NCI-H2081 treated with DMSO at 0.1 percent for 48 hours (cell line): Measurements from ENCODE around the gene MPHOSPH8.
A peak's percentile ranks its signal among the peaks of the same experiment; 100 is the strongest.

Experiments used
- DNase-seq: peaks from one replicate; lab custom pipeline; 2025; lab: John Stamatoyannopoulos, UW

Gene MPHOSPH8

GRCh38 chr13:19633479-19634255 is at the start of gene MPHOSPH8:
MPHOSPH8 (plus strand) TSS chr13:19633659; CDS start chr13:19633749, 90 bp downstream.
- peak; percentile 30 for DNase-seq

GRCh38 chr13:19586904-19587634 is 46.4 kb upstream of the MPHOSPH8 start:
- DNase-seq, result no peak

- no peak for DNase-seq
Observed at GRCh38 chr13:19587635-19588300, 45.7 kb upstream of the MPHOSPH8 start.

- DNase-seq, result no peak
Observed at GRCh38 chr13:19589312-19589711, 44.1 kb upstream of the MPHOSPH8 start.

GRCh38 chr13:19590423-19590822 is 43.0 kb upstream of the MPHOSPH8 start:
- no peak for DNase-seq

GRCh38 chr13:19591864-19592263 is 41.6 kb upstream of the MPHOSPH8 start:
- DNase-seq, result no peak

GRCh38 chr13:19592657-19593180 is 40.7 kb upstream of the MPHOSPH8 start:
- DNase-seq, result no peak

GRCh38 chr13:19596086-19596485 is 37.4 kb upstream of the MPHOSPH8 start:
- DNase-seq, result no peak

DNA sequence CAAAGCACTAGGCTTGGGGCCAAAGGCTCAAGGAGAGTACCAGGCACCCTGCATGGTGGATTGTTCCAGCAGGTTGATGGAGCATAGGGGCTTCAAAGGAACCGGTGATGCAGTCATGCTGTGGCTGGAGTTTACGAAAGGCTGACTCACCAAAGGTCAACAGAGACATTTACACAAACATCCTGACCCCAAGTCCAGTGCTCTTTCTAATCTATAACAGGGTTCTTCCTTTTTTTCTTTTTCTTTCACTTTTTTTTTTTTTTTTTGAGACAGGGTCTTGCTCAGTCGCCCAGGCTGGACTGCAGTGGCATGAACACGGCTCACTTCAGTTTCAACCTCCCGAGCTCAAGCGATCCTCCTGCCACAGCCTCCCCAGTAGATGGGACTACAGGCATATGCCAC is 36.5 kb upstream of the MPHOSPH8 start:
- no peak for DNase-seq

DNA sequence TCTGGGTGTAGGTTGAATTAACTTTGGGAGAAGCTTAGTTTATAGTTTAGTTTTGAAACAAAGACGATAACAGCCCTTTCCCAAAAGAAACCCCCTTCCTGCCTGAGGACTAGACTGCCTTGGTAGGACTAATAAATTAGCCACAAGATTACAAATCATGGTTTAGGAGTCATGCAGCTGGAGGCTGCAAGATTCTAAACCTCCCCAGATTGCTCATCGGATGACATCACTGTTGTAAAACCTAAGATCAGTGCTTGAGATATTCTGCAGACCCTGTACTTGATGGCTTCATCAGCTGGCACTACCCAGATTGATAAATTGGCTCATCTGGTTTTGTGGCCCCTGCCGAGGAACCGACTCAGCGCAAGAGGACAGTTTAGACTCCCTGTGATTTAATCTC is 35.9 kb upstream of the MPHOSPH8 start:
- DNase-seq, result no peak

- DNase-seq, result no peak
Observed at GRCh38 chr13:19601749-19602725, 31.4 kb upstream of the MPHOSPH8 start.

DNA sequence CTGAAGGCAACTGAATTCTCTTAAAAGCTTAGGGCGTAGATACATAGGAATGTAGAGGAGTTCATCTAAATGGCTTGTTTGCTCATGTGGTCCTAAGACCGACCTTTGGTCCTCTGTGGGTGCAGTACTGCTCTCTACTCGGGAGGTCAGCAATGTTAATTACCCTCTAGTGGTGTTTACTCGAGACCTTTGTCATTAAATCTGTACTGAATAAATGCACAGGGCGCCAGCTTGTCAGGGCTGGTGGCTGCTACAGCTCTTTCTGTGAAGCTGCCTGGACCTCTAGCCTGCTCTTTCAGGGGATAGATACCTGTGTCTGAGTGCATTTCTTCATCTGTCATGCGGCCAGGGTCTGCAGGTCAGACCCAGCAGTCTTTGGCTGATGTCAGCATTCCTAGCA is 29.2 kb upstream of the MPHOSPH8 start:
- no peak for DNase-seq

GRCh38 chr13:19605161-19605955 is 28.1 kb upstream of the MPHOSPH8 start:
- DNase-seq, result no peak

DNA sequence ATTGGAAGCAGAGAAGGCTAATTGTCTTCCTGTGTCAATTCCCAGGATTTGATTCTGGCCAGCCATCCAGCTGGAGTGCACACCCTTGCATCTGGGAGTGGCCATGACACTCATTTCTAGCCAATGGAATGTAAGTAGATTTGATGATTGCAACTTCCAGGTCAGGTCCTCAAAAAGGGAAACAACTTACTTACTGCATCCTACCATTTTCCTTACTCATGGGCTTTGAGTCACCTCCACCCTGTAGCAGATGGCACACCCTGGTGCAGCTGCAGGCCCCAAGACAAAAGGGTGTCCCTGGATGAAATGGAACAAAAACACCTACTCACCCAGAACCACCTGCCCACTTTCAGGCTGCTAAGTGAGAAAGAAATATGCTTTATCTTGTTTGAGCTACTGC is 27.3 kb upstream of the MPHOSPH8 start:
- no peak for DNase-seq

- DNase-seq, result no peak
Observed at GRCh38 chr13:19606737-19607136, 26.7 kb upstream of the MPHOSPH8 start.

DNA sequence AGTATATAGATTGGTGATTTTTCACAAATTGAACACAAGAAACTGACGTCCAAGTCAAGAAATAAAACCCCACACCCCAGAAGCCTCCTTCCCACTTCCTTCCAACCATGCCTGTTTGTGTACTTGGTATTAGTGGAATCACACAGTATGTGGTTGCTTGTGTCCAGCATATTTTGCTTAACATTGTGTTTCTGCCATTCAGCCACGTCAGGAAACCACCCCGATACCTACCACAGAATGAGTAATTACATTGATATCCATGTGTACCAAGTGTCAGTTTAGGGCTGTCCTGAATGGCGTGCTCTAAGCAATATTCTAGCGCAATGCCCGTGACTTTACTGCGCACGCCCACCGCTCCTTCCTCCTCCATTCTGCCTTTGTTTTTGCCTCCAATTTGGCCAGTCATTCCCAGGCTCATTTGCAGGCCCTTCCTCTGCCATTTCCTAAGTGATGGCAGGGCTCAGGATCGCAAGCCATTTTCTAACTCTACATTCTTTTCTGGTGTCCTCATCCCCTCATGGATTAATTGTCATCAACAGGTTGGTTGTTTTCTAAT is 25.9 kb upstream of the MPHOSPH8 start:
- DNase-seq, result no peak

GRCh38 chr13:19618977-19619376 is 14.5 kb upstream of the MPHOSPH8 start:
- DNase-seq, result no peak

DNA sequence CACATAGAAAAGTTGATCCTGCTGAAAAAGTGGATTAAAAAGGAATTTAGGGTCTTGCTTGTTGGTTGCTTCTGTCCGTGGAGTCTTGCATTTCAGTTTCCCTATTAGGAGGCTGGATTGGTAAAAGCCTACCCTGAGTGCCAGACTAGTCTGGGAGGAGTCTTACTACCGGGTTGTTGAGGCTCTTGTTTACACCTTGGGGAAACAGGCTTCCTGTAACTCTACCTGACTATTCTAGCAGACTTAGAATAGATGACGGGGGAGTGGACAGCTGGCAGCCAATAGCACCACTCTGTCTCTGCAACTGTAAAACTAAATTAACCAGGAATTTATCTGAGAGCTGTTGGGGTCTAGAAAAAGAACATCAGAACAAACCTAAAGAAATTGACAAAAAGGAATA is 11.3 kb upstream of the MPHOSPH8 start:
- DNase-seq, result no peak

- DNase-seq, result no peak
Observed at GRCh38 chr13:19624265-19624664, 9.2 kb upstream of the MPHOSPH8 start.

DNA sequence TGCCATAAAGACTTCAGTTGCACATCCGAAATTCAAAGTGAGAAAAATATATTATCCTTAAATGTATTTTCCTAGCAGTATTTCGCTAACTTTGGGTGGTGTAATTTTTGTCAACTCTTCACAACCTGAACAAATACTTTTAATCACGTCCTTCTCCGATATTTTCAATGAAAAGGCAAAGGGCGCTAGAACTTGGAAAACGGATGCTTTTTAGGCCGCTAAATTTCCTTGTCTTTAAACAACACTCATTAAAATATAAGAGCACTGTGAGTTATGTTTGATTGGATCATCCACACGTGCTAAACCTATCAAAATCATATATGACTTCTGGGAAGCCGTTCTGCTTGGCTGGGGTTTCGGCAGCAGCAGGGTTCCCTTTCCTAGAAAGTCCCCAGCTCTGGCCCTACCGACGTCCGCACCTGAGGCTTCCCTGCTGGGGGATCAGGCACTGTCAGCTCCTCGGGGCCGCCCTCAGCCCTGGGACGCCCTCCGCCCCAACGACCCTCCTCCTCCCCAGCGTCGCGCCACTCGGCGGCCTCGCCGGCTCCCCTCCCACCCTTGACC is 462 bp upstream of the MPHOSPH8 start:
- no peak for DNase-seq
